Uterus (tissue), 4 donors: ENCODE measurements around the gene MVP. TPM values are rescaled to one million over a fixed set of nuclear protein-coding genes. Genes with fewer than 3 reads are reported as not detected.

Source experiments
- DNase-seq, 2 donors: peaks; one replicate each; pipeline ENCODE4 v3.0.0-alpha.2; 2019 to 2020
- H3K27ac ChIP-seq, 2 donors: fragments of 200-600 bp; sonication (generic); 1 replicate in 1 of 2; 2 replicates in 1 of 2; pipeline ENCODE4 v1.5.1; 2016 to 2018
- H3K27me3 ChIP-seq, 2 donors: fragments of 200-600 bp; sonication (generic); one replicate each; pipeline ENCODE4 v1.5.1; 2018 to 2019; ENCODE audit warnings: control low read depth in 1 of 2
- H3K36me3 ChIP-seq, 2 donors: fragments of 200-600 bp; sonication (generic); one replicate each; pipeline ENCODE4 v1.5.1; 2019; ENCODE audit warnings: control low read depth in 1 of 2
- H3K4me1 ChIP-seq, 2 donors: fragments of 200-600 bp; sonication (generic); one replicate each; pipeline ENCODE4 v1.5.1; 2018 to 2019; ENCODE audit warnings: control low read depth in 1 of 2
- H3K4me3 ChIP-seq, 2 donors: fragments of 200-600 bp; sonication (generic); 1 replicate in 1 of 2; 2 replicates in 1 of 2; pipeline ENCODE4 v1.5.1; 2018 to 2019; ENCODE audit warnings: mild to moderate bottlenecking in 1 of 2
- H3K9me3 ChIP-seq, 2 donors: fragments of 200-600 bp; sonication (generic); one replicate each; pipeline ENCODE4 v1.5.1; 2019; ENCODE audit warnings: control low read depth in 1 of 2
- CTCF ChIP-seq, 4 experiments: fragments of 200-600 bp in 2 of 4; fragments of 450-650 bp in 2 of 4; sonication (generic) in 2 of 4; IDR thresholded peaks; one replicate each; pipeline ENCODE4 v1.5.1; 2016 to 2019; ENCODE audit warnings: antibody characterized with exemption in 4 of 4, mild to moderate bottlenecking in 2 of 4, moderate library complexity in 1 of 4
- POLR2A ChIP-seq, 2 donors: fragments of 450-650 bp; IDR thresholded peaks; one replicate each; pipeline ENCODE4 v1.6.1; 2016; ENCODE audit warnings: antibody characterized with exemption in 2 of 2, mild to moderate bottlenecking in 1 of 2, moderate library complexity in 1 of 2
- intact Hi-C: fragments of 100-400 bp; cut with DNase I; formaldehyde crosslinking; loops from one replicate; pipeline ENCODE4 v1.15.1; 2023; ENCODE audit warnings: low total_unique reads
- total RNA-seq, 4 donors: library from RNA; depleted of rRNA in 3 of 4; stranded (reverse); fragments of >200 nt in 3 of 4; gene quantifications; one replicate each; pipeline versions ENCODE4 v1.1.0 to v1.2.4, GENCODE V29; 2014 to 2023
- donor health status: DM: yes; HTN: yes; CAD: no.

MVP gene
- total RNA-seq, 4 donors from 2014 or later, result 38.4 to 132 (median 67.4) TPM

- no peak overlapping the region for H3K4me3 ChIP-seq
- H3K9me3 ChIP-seq, result no peaks in the 10 kb centered on the region
- H3K27me3 ChIP-seq, result no peaks in the 10 kb centered on the region
- intact Hi-C loops, result no loop called here
- no peaks in the 10 kb centered on the region for H3K36me3 ChIP-seq
- H3K4me1 ChIP-seq, result no peaks in the 10 kb centered on the region
- no peak for DNase-seq
- TF ChIP-seq POLR2A (IDR thresholded peaks at IDR 0.05) (no peak), CTCF (IDR thresholded peaks at IDR 0.05) (no peak)
- H3K27ac ChIP-seq, result no peak overlapping the region
These were observed 71.5 kb downstream of the MVP start for GRCh38 chr16:29891525-29892457.

- H3K9me3 ChIP-seq, result no peaks in the 10 kb centered on the region
- no peak overlapping the region for H3K4me3 ChIP-seq
- no peak for DNase-seq
- H3K27ac ChIP-seq, result no peak overlapping the region
- H3K36me3 ChIP-seq, result no peaks in the 10 kb centered on the region
- TF ChIP-seq CTCF (IDR thresholded peaks at IDR 0.05), result no peak
- no peak for TF ChIP-seq POLR2A (IDR thresholded peaks at IDR 0.05)
- no peaks in the 10 kb centered on the region for H3K27me3 ChIP-seq
- intact Hi-C loops, result no loop called here
- no peaks in the 10 kb centered on the region for H3K4me1 ChIP-seq
These were observed 72.2 kb downstream of the MVP start for GRCh38 chr16:29892458-29892813.

GRCh38 chr16:29893553-29893952, 73.3 kb downstream of the MVP start:
- H3K27ac ChIP-seq, result no peak overlapping the region
- no peak overlapping the region for H3K4me3 ChIP-seq
- TF ChIP-seq CTCF (IDR thresholded peaks at IDR 0.05), result no peak
- no peak for TF ChIP-seq POLR2A (IDR thresholded peaks at IDR 0.05)
- H3K27me3 ChIP-seq, result no peaks in the 10 kb centered on the region
- no peak for DNase-seq
- H3K4me1 ChIP-seq, result no peaks in the 10 kb centered on the region
- no peaks in the 10 kb centered on the region for H3K36me3 ChIP-seq
- H3K9me3 ChIP-seq, result no peaks in the 10 kb centered on the region
- intact Hi-C loops, result no loop called here

GRCh38 chr16:29894352-29894751, 74.1 kb downstream of the MVP start:
- DNase-seq, result no peak
- intact Hi-C loops, result no loop called here
- Histone ChIP-seq H3K4me3 (no peak overlapping the region), H3K27me3 (no peaks in the 10 kb centered on the region), H3K27ac (no peak overlapping the region), H3K9me3 (no peaks in the 10 kb centered on the region), H3K4me1 (no peaks in the 10 kb centered on the region), H3K36me3 (no peaks in the 10 kb centered on the region)
- TF ChIP-seq POLR2A (IDR thresholded peaks at IDR 0.05), result no peak
- no peak for TF ChIP-seq CTCF (IDR thresholded peaks at IDR 0.05)

GRCh38 chr16:29896841-29897240, 76.6 kb downstream of the MVP start:
- no peaks in the 10 kb centered on the region for H3K4me1 ChIP-seq
- H3K27ac ChIP-seq, result no peak overlapping the region
- intact Hi-C loops, result no loop called here
- DNase-seq, result no peak
- no peaks in the 10 kb centered on the region for H3K36me3 ChIP-seq
- H3K27me3 ChIP-seq, result no peaks in the 10 kb centered on the region
- H3K4me3 ChIP-seq, result no peak overlapping the region
- no peaks in the 10 kb centered on the region for H3K9me3 ChIP-seq
- no peak for TF ChIP-seq CTCF (IDR thresholded peaks at IDR 0.05)
- no peak for TF ChIP-seq POLR2A (IDR thresholded peaks at IDR 0.05)
